ENCODE data around the gene CDK5RAP1. TPM values are rescaled to one million over a fixed set of nuclear protein-coding genes. Genes with fewer than 3 reads are reported as not detected.

The CDK5RAP1 gene
- total and polyA plus RNA-seq, 4 donors: 20.3 to 43.1 (median 23.2) TPM

DNA sequence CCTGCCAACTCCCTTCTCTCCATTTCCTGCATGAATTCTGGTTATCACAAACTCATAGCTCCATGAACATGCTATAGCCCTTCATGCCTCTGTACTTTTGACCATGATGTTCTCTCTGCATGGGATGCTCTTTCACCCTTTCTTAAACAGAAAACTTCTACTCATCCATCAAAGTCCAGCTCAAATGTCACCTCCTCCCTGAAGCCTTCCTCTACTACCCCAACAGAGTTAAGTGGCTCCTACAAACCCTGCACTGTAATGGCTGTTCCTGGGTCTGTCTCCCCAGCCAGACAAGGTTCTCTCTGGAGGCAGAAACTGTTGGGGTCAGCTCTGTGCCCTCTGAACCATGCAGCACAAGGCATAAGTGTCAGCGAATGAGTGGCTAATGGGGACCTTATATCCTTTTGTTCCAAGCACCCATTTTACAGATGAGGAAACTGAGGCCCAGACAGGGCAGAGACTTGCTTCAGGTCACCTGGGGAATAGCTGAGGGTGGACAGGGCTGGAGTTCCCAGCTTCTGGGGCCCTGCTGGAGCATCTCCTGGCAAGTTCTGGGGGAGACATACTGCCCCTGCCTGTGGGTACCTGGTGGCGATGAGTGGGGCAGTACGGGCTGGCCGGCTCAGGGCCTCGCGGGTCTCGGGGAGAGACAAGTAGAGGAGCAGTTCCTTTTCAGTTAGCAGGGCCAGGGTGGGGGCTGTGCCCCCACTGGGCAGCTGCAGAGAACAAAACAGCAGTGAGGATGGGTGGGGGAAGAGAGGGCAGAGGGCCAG is 10.6 kb upstream of the CDK5RAP1 start:
- Histone ChIP-seq H3K9ac (ENCODE audit: insufficient read depth in 1 of 2, low read length in 2 of 2) (no peak overlapping the region), H3K27me3 (ENCODE audit: control insufficient read depth in 3 of 3, insufficient read depth in 3 of 3, low read length in 2 of 3) (no peaks in the 10 kb centered on the region), H3K9me3 (ENCODE audit: control insufficient read depth in 4 of 4, insufficient read depth in 3 of 4, low read length in 3 of 4) (peaks cover 0 to 3% (median 0%) of the 10 kb centered on the region in 4 donors), H3K36me3 (ENCODE audit: control insufficient read depth in 4 of 4, insufficient read depth in 4 of 4, low read length in 4 of 4) (peaks cover 0 to 19% (median 13%) of the 10 kb centered on the region in 4 donors), H3K4me1 (ENCODE audit: control insufficient read depth in 5 of 5, insufficient read depth in 5 of 5, low read length in 5 of 5) (no peaks in the 10 kb centered on the region), H3K27ac (ENCODE audit: low read depth in 1 of 2, low read length in 1 of 2) (no peak overlapping the region), H3K4me3 (no peak overlapping the region)
- 93 to 96% methylated on average over 7 of the region's 7 CpGs for WGBS, 2 donors
- TF ChIP-seq, protein P1, sequence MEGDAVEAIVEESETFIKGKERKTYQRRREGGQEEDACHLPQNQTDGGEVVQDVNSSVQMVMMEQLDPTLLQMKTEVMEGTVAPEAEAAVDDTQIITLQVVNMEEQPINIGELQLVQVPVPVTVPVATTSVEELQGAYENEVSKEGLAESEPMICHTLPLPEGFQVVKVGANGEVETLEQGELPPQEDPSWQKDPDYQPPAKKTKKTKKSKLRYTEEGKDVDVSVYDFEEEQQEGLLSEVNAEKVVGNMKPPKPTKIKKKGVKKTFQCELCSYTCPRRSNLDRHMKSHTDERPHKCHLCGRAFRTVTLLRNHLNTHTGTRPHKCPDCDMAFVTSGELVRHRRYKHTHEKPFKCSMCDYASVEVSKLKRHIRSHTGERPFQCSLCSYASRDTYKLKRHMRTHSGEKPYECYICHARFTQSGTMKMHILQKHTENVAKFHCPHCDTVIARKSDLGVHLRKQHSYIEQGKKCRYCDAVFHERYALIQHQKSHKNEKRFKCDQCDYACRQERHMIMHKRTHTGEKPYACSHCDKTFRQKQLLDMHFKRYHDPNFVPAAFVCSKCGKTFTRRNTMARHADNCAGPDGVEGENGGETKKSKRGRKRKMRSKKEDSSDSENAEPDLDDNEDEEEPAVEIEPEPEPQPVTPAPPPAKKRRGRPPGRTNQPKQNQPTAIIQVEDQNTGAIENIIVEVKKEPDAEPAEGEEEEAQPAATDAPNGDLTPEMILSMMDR (IDR thresholded peaks at IDR 0.05; ENCODE audit: control extremely low read depth, extremely low read depth): no peak
- DNase-seq: no peak
- no peak for ATAC-seq (ENCODE audit: insufficient read depth, low FRiP score)

DNA sequence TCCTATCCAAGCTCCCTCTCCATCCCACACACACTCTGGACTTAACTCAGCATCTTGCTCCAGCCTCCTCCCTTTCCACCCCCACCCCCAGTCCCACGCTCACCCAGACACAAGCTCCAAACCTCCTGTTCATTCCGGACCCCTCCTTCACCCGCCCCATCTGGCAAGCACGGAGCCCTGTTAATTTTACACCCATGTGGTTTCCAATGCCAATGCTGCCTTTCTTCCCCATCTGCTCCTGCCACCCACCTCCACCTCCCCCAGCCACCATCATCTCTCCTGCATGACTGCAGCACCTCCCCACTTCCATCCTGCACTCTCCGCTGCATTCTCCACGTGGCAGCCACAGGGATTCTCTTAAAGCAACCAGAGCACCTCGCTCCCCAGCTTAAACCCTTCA is 9.9 kb upstream of the CDK5RAP1 start:
- ATAC-seq (ENCODE audit: insufficient read depth, low FRiP score): no peak

DNA sequence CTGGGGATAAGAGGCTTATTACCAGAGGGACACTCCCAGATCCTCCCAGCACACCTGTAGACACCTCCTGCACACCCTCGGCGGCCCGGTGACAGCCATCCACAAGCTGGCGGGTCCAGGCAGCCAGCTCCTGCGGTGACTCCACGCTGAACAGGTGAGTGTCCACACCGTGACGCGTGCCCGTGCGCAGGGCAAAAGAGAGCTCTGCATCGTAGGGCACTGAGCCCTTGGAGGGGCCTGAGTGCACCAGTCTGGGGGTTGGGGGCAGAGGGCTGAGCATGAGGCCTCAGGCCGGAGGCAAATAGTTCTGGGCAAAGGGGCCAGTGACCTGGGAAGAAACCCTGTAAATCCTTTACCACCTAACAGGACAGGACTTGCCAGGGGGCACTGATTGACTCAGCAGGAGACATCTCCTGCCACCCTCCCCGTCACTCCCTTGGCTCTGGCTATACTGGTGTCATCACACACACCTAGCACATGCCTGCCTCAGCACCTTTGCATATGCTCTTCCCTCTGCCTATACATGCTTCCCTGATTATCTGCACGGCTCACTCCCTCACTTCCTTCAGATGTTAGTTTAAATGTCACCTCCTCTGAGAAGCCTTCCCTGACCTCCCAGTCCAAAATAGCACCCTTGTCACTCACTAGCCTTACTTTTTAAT is 8.9 kb upstream of the CDK5RAP1 start:
- Histone ChIP-seq H3K4me1 (ENCODE audit: control insufficient read depth in 5 of 5, insufficient read depth in 5 of 5, low read length in 5 of 5) (no peaks in the 10 kb centered on the region), H3K9ac (ENCODE audit: insufficient read depth in 1 of 2, low read length in 2 of 2) (no peak overlapping the region), H3K27me3 (ENCODE audit: control insufficient read depth in 3 of 3, insufficient read depth in 3 of 3, low read length in 2 of 3) (no peaks in the 10 kb centered on the region), H3K27ac (ENCODE audit: low read depth in 1 of 2, low read length in 1 of 2) (no peak overlapping the region), H3K9me3 (ENCODE audit: control insufficient read depth in 4 of 4, insufficient read depth in 3 of 4, low read length in 3 of 4) (peaks cover 0 to 3% (median 0%) of the 10 kb centered on the region in 4 donors), H3K4me3 (no peak overlapping the region), H3K36me3 (ENCODE audit: control insufficient read depth in 4 of 4, insufficient read depth in 4 of 4, low read length in 4 of 4) (peaks cover 0 to 18% (median 14%) of the 10 kb centered on the region in 4 donors)
- ATAC-seq (ENCODE audit: insufficient read depth, low FRiP score) (no peak), DNase-seq (no peak)
- WGBS, 2 donors: 95 to 96% methylated on average over 15 of the region's 15 CpGs
- TF ChIP-seq, protein P1 (IDR thresholded peaks at IDR 0.05; ENCODE audit: control extremely low read depth, extremely low read depth): no peak

More for the DNA sequence above, 9.9 kb upstream of the CDK5RAP1 start:
- Histone ChIP-seq H3K9ac (ENCODE audit: insufficient read depth in 1 of 2, low read length in 2 of 2) (no peak overlapping the region), H3K36me3 (ENCODE audit: control insufficient read depth in 4 of 4, insufficient read depth in 4 of 4, low read length in 4 of 4) (peaks cover 0 to 18% (median 14%) of the 10 kb centered on the region in 4 donors), H3K27me3 (ENCODE audit: control insufficient read depth in 3 of 3, insufficient read depth in 3 of 3, low read length in 2 of 3) (no peaks in the 10 kb centered on the region), H3K4me3 (no peak overlapping the region), H3K27ac (ENCODE audit: low read depth in 1 of 2, low read length in 1 of 2) (no peak overlapping the region), H3K4me1 (ENCODE audit: control insufficient read depth in 5 of 5, insufficient read depth in 5 of 5, low read length in 5 of 5) (no peaks in the 10 kb centered on the region), H3K9me3 (ENCODE audit: control insufficient read depth in 4 of 4, insufficient read depth in 3 of 4, low read length in 3 of 4) (peaks cover 0 to 3% (median 0%) of the 10 kb centered on the region in 4 donors)
- 89 to 93% methylated on average over 7 of the region's 7 CpGs for WGBS, 2 donors
- TF ChIP-seq, protein P1 (IDR thresholded peaks at IDR 0.05; ENCODE audit: control extremely low read depth, extremely low read depth): no peak
- DNase-seq: no peak
